HG03039 (cell line): Measurements from ENCODE around the gene MORN1.

Experiments used
- ATAC-seq: cut with Tn5 transposase; IDR thresholded peaks from one replicate; pipeline ENCODE4 v1.9.1; 2021; ENCODE audit warnings: mild to moderate bottlenecking, moderate library complexity; ENCODE audit not compliant: unreplicated experiment

MORN1 gene

DNA sequence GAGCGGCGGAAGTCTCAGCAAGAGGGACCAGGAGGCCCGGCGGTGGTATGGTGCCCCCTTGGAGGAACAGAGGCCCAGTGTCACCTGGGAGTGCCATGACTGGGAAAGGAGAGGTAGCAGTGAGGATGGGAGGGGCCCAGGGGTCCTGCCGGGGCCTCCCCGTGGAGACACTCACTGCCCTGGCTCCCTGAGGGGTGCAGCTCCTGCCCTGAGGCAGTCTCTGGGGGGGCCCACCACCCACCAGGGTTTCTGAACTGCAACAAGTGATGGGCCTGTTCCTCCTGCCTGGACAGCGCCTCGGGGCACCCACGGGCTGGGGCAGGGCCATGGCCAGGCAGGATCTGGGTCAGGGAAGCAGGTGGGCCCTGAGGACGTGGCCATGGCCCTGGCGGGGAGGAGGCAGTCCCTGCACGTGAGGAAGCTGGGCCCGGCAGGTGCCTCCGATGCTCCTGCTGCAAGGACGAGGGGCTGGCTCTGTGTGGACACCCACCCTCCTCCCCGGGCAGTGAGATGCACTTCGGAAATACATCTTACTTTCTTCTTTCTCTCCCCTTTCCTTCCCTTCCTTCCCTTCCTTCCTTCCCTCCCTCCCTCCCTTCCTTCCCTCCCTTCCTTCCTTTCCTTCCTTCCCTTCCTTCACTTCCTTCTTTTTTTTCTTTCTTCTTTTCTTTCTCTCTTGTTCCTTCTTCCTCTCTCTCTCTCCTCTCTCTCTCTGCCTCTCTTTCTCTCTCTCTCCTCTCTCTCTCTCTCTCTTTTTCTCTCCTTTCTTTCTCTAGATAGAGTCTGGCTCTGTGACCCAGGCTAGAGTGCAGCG lies 66.6 kb downstream of the MORN1 start:
- no peak for ATAC-seq

GRCh38 chr1:2323451-2323974 lies 67.8 kb downstream of the MORN1 start:
- no peak for ATAC-seq

DNA sequence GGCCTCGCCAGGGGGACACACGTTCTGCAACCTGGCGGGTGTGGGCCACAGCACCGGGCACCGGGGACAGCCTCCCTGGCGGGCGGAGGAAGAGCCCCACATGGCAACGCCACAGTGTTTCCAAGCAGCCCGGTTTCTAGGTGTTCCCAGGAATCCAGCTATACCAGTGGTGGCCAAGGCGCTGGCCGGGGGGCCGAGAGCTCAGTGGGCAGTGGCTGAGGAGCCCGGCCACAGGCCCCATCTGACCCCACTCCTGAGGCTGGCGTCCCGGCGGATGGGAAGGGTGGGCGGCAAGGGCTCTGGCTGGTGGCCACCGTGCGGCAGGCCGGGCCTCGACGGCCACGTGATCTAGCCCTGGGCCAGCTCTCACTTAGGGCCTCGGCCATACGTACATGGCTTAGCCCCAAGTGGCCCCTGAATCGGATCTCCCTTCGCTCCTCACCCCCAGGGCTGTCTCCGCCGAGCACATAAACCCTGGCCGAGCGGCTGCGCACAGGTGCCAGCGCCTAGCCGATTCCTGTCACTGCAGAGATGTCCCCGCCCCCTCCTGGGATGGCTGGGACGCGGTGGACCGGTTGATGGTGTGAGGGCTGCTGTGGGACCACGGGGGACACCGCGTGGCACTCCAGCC lies 68.7 kb downstream of the MORN1 start:
- no peak for ATAC-seq

DNA sequence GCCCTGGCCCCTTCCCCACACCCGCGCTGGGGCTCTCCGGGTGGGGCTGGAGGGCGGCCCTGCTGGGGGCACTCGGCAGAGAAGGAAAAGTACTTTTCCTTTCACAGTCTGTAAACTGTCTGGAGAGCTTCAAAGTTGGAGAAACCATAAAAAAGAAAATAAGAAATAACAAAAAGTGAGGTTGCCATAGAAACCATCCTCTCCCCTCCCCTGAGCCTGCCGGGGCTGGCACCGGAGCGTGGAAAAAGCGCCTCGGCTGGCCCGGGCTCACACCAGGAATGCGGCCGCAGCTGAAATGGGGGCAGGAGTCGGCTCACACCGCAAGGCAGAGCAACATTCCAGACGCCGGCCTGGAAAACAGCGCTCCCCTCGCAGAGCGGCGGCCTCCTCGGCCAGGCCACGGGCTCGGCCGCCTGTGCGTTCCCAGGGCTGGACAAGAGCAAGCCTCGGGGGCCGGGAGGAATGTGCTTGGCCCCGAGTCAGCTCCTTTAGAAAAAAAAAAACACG lies 69.2 kb downstream of the MORN1 start:
- no peak for ATAC-seq

GRCh38 chr1:2320760-2321667 lies 70.3 kb downstream of the MORN1 start:
- no peak for ATAC-seq

- no peak for ATAC-seq
These were observed 71.3 kb downstream of the MORN1 start for GRCh38 chr1:2320006-2320405.

DNA sequence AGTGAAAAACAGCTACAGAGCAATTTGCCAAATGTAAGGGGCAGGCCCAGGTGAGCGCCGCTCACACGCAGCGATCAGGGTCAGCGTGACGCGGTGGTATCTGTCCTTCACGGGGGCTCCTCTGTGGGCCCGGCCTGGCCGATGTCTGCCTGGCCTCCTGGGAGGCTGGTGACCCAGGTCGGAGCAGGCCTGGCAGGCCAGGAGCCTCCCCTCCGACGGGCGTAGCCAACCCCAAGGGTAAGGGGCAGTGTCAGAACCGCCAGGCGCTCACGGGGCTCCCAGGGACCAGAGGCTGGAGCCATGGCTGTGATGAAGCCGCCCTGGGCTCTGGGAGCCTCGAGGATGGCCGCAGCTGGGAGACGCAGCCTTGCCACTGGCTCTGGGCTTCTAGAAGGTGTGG lies 72.1 kb downstream of the MORN1 start:
- ATAC-seq, result no peak

GRCh38 chr1:2318314-2319278 lies 72.8 kb downstream of the MORN1 start:
- no peak for ATAC-seq

DNA sequence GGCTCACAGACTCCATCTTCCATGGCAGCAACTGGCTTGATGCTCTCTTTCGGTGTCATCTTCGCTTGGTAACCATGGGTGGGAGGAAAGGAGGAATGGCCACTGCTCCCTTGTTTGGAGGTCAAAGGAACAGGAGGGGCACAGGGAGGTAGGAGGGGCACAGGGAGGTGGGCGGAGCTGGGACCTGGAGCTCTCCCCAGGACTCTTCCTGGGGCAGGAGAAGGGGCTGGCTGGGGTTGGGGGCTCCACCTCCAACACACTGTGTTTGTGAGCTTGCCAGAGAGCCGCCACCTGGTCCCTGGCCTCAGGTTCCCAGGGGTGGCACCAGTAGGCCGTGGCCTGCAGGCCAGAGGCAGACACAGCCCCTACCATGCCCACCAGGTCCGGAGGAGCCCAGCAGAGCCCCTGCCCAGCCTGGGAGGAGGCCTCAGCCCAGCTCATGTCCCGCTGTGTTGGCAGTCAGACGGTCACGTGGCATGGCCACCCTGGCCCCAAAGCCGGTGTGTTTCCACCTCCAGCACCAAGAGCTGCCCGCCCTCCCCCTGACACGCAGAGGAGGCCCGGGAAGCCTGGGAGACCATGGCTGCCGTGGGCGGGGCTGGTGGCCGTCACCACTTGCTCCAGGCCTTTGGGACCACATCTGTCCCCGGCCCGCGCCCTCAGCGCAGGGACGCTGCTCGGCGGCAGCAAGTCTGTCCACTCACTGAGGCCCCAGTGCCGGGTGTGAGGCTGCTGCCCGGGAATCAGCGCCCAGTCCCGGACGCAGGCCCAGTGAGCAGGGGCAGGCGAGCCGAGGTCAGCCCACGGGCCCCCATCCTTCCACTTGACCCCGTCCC lies 73.9 kb downstream of the MORN1 start:
- ATAC-seq, result no peak

DNA sequence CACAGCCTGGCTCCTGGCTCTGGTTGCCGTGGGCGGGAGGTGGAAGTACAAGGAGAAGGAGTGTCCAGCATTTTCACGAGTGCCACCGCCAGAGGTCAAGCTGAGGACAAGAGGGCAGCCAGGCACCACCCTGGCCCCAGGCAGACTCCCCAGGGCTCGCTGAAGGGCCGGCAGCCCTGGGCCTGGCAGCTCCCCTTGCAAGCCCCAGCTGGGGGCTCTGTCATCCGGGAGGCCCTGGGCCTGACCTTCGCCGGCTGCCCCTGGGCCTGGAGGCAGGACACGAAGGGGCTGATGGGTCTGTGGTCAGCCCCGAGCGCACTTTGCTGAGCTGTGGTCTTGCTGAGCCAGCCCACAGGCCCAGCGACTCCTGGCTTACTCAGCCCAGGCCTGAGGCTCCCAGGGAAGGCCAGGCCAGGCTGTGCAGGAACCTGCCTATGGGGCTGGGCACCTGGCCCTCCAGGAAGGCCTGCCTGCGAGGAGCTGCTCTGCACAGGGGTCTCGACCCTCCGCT lies 74.8 kb downstream of the MORN1 start:
- no peak for ATAC-seq

DNA sequence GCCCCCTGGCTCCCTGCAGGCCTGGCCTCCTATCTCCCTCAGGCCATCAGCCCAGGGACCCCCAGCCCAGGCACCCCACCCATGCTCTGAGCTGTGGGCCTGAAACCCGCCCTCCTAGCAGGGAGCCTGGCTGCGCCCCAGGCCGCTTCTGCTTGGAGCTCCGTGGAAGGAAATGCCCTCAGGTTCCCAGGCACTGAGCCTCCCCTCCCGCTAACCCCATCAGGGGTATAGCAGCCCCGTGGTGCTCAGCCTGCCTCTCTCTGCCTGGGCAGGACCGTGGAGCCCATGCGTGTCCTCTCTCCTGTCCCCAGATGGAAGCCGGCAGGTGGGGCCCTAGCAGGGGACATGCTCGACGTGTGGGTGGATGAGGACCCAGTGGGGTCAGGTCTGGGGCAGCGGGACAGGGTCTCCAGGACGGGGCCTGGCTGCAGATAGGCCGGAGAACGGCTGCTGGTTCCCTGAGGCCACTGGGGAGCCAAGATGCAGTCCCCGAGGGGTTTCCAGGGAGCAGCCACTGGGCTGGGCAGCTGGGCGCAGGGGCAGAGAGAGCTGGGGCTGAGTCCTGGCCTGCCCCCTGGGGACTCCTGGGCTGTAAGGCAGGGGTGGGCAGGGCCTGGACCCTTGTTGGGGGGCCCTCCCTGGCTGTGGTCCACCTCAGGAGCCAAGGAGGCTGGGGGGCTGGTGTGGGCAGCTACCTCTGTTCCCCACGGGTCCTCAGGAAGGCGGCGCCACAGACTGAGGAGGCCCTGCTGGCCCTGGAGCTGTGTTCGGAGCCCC lies 75.5 kb downstream of the MORN1 start:
- no peak for ATAC-seq

GRCh38 chr1:2314803-2315673 lies 76.3 kb downstream of the MORN1 start:
- ATAC-seq, result no peak

GRCh38 chr1:2314273-2314802 lies 77.0 kb downstream of the MORN1 start:
- no peak for ATAC-seq

GRCh38 chr1:2313651-2314261 lies 77.6 kb downstream of the MORN1 start:
- no peak for ATAC-seq

GRCh38 chr1:2312515-2313301 lies 78.6 kb downstream of the MORN1 start:
- ATAC-seq, result no peak

GRCh38 chr1:2312160-2312514 lies 79.2 kb downstream of the MORN1 start:
- ATAC-seq, result no peak
